Skeletal muscle cell (primary cell): ENCODE results near the gene AUTS2.

Source experiments
- DNase-seq: peaks from one replicate; pipeline ENCODE4 v3.0.0-alpha.2; 2010; ENCODE audit warnings: low read depth
- H3K4me3 ChIP-seq: 2 replicates; pipeline ENCODE4 v1.5.1; 2011; ENCODE audit warnings: low read depth, mild to moderate bottlenecking, control low read depth, low read length, moderate library complexity

The AUTS2 gene

GRCh38 chr7:70569335-70569819 is 971.1 kb downstream of the AUTS2 start:
- no peak overlapping the region for H3K4me3 ChIP-seq
- peak; percentile 31 for DNase-seq

GRCh38 chr7:70570029-70570428 is 971.8 kb downstream of the AUTS2 start:
- DNase-seq = no peak
- H3K4me3 ChIP-seq = no peak overlapping the region

- no peak overlapping the region for H3K4me3 ChIP-seq
- no peak for DNase-seq
Measured at GRCh38 chr7:70570961-70571360, 972.7 kb downstream of the AUTS2 start.

GRCh38 chr7:70571403-70571934 is 973.2 kb downstream of the AUTS2 start:
- DNase-seq = peak; percentile 54
- H3K4me3 ChIP-seq = no peak overlapping the region

- H3K4me3 ChIP-seq = no peak overlapping the region
- no peak for DNase-seq
Measured at GRCh38 chr7:70571961-70572360, 973.7 kb downstream of the AUTS2 start.

GRCh38 chr7:70572571-70572970 is 974.3 kb downstream of the AUTS2 start:
- no peak for DNase-seq
- no peak overlapping the region for H3K4me3 ChIP-seq

GRCh38 chr7:70573071-70573661 is 974.9 kb downstream of the AUTS2 start:
- DNase-seq = no peak
- H3K4me3 ChIP-seq = no peak overlapping the region

- H3K4me3 ChIP-seq = no peak overlapping the region
- DNase-seq = no peak
Measured at GRCh38 chr7:70573696-70574095, 975.4 kb downstream of the AUTS2 start.

- H3K4me3 ChIP-seq = no peak overlapping the region
- DNase-seq = no peak
Measured at GRCh38 chr7:70574314-70574834, 976.1 kb downstream of the AUTS2 start.

- DNase-seq = no peak
- no peak overlapping the region for H3K4me3 ChIP-seq
Measured at GRCh38 chr7:70574970-70575799, 976.9 kb downstream of the AUTS2 start.

GRCh38 chr7:70577078-70577477 is 978.8 kb downstream of the AUTS2 start:
- DNase-seq = no peak

GRCh38 chr7:70578131-70578530 is 979.9 kb downstream of the AUTS2 start:
- DNase-seq = no peak
- no peak overlapping the region for H3K4me3 ChIP-seq

More at GRCh38 chr7:70577078-70577477, 978.8 kb downstream of the AUTS2 start:
- H3K4me3 ChIP-seq = no peak overlapping the region

- no peak for DNase-seq
Measured at GRCh38 chr7:70579397-70580097, 981.3 kb downstream of the AUTS2 start.

GRCh38 chr7:70580161-70580560 is 981.9 kb downstream of the AUTS2 start:
- no peak for DNase-seq
- H3K4me3 ChIP-seq = no peak overlapping the region

More at GRCh38 chr7:70579397-70580097, 981.3 kb downstream of the AUTS2 start:
- H3K4me3 ChIP-seq = no peak overlapping the region

GRCh38 chr7:70582927-70583895 is 984.9 kb downstream of the AUTS2 start:
- no peak for DNase-seq

GRCh38 chr7:70583965-70584883 is 985.9 kb downstream of the AUTS2 start:
- DNase-seq = no peak
- H3K4me3 ChIP-seq = no peak overlapping the region

More at GRCh38 chr7:70582927-70583895, 984.9 kb downstream of the AUTS2 start:
- no peak overlapping the region for H3K4me3 ChIP-seq

GRCh38 chr7:70585071-70585470 is 986.8 kb downstream of the AUTS2 start:
- H3K4me3 ChIP-seq = no peak overlapping the region
- no peak for DNase-seq

- no peak overlapping the region for H3K4me3 ChIP-seq
- no peak for DNase-seq
Measured at GRCh38 chr7:70586822-70587221, 988.5 kb downstream of the AUTS2 start.
